Activated T-helper 2 cell treated with anti-CD3 and anti-CD28 coated beads, Interferon-gamma antibody, Interleukin-2, Interleukin-4, amounts not matched to agents 10 μg/mL and 5 μg/mL and 100 μg/mL, durations not matched to agents 14 hours and 24 hours and 36 hours (primary cell): Measurements from ENCODE around the gene LILRB3. TPM values are rescaled to one million over a fixed set of nuclear protein-coding genes. Genes with fewer than 3 reads are reported as not detected.
"Not testable (repeated sequence)": the region's sequence is repeated elsewhere in the genome, so short reads cannot be mapped to it uniquely, and the experiment has no call there.

Source experiments
- DNase-seq: peaks from one replicate; pipeline ENCODE4 v3.0.0; 2021; ENCODE audit warnings: low spot score
- H3K27ac Mint-ChIP-seq: one replicate; pipeline ENCODE4 v1.8.0; 2021; ENCODE audit warnings: mixed read lengths
- H3K27me3 Mint-ChIP-seq: one replicate; pipeline ENCODE4 v1.8.0; 2021; ENCODE audit warnings: low read depth, mixed read lengths
- H3K36me3 Mint-ChIP-seq: one replicate; pipeline ENCODE4 v1.8.0; 2021; ENCODE audit warnings: low read depth, mixed read lengths
- H3K4me1 Mint-ChIP-seq: one replicate; pipeline ENCODE4 v1.8.0; 2021; ENCODE audit warnings: low read depth, mixed read lengths
- H3K4me3 Mint-ChIP-seq: one replicate; pipeline ENCODE4 v1.8.0; 2021; ENCODE audit warnings: low read depth, mild to moderate bottlenecking, moderate library complexity, mixed read lengths
- H3K9me3 Mint-ChIP-seq: one replicate; pipeline ENCODE4 v1.8.0; 2021; ENCODE audit warnings: mixed read lengths
- intact Hi-C: fragments of 100-400 bp; cut with micrococcal nuclease; formaldehyde crosslinking; loops from one replicate; pipeline ENCODE4 v1.15.1; 2023
- total RNA-seq: library from RNA; stranded (reverse); gene quantifications from 2 replicates; pipeline ENCODE4 v1.2.3, GENCODE V29; 2022

Gene LILRB3
- total RNA-seq = 0.64 TPM in 1 of 2 replicates, not detected in the other

DNA sequence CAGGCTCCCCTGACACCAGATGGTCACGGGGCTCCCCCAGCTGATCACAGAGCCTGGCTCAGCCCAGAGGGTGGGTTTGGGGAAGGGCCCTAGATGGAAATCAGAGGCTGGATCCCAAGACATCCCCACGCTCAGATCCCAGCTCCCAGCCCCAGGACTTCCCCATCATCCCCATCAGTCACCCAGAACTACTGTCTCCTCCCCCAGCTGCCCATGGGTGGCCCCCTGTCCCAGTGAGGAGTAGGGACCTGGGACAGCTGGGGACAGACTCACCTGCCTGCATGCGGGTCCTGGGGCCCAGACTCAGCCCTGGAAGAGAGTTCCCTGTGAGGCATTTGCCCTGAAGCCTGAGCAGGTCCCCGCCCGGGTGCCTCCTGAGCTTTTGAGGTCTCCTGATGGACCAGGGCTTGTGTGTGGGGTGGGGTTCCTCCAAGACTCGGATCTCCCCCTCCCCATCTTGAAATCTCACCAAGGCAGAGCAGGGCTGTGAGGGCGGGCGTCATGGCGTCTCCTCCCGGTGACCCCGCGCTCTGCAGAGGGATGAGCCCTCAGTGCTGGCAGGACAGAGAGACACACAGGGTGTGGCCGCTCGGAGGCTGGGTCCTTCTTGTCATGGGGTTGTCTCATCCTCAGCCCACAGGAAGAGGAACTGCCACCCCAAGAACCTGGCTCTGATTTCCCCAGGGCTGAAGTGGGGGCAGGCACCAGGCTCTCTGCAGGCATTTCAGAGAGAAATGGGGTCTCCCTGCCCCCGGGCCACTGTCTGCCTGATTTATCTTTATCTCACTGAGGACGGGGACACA lies at the start of gene LILRB3:
Gene LILRB3, minus strand, starts transcription at position 534 of the 803 bp plus-strand sequence. Its CDS starts 31 bp downstream, at position 503.
- H3K4me3 Mint-ChIP-seq, H3K27me3 Mint-ChIP-seq, H3K4me1 Mint-ChIP-seq, H3K27ac Mint-ChIP-seq, H3K36me3 Mint-ChIP-seq, intact Hi-C loops, H3K9me3 Mint-ChIP-seq, DNase-seq: not testable (repeated sequence)

DNA sequence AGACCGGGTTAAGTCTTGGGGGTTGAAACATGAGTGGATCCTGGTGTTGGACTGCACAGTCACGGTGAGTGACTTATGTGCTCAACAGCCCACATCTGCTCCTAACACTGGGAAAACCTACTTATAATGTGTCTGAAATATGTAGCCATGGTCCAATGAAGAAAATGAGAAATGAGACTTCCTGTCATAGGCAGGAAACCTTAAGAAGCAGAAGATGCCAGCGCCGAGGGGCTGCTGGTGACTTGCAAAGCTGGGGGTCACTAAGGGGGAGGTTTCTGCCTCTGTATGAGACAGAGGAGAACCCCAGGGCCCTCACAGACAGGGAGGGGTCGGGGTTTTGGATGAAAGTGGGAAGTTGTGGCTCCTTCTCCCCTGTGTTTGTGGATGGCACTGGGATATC lies 49.4 kb upstream of the LILRB3 start:
- peaks cover 22% of the 10 kb centered on the region for H3K27me3 Mint-ChIP-seq

DNA sequence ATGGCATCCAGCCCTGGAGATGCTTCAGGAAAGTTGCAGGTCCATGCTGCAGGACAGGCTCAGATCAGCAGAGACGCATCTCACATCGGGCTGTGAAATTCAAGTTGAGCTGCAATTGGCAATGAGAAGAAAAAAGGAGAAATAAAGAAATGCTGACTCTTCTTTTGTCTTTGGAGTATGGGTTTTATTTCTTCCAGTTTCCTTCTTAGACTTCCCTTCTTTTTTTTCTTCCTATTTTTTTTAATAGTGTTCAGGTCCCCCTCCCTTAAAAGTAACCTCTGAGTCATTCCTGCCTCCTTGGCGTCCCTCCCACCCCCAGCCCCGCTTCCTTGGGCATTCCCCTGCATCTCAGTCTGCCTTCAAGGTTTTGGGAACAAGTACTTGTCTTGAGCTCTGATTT lies 48.8 kb upstream of the LILRB3 start:
- H3K27me3 Mint-ChIP-seq = peaks cover 22% of the 10 kb centered on the region
- H3K9me3 Mint-ChIP-seq, intact Hi-C loops, H3K4me1 Mint-ChIP-seq, DNase-seq, H3K4me3 Mint-ChIP-seq, H3K27ac Mint-ChIP-seq, H3K36me3 Mint-ChIP-seq: not testable (repeated sequence)

More for the DNA sequence above, 49.4 kb upstream of the LILRB3 start:
- H3K9me3 Mint-ChIP-seq, intact Hi-C loops, H3K4me1 Mint-ChIP-seq, DNase-seq, H3K36me3 Mint-ChIP-seq, H3K4me3 Mint-ChIP-seq, H3K27ac Mint-ChIP-seq: not testable (repeated sequence)

DNA sequence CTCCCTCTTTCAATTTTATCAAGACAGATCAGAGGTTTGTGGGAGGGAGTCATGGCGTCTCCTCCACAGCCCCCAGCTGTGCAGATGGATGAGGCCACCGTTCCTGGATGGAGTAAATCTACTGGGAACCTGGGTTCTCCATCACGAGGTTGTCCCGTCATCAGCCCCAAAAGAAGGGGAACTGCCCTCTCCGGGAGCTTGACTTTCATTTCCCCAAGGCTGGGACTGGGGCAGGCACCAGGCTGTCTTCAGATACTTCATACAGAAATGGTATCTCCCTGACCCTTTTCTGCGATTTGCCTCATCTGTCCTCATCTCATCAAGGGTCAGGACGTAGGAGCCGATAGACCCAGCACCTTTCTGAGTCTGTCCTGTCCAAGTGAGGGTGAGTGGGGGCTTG lies 48.3 kb upstream of the LILRB3 start:
- no peak for DNase-seq
- H3K27ac Mint-ChIP-seq = no peak overlapping the region
- H3K36me3 Mint-ChIP-seq = no peaks in the 10 kb centered on the region
- no peaks in the 10 kb centered on the region for H3K4me1 Mint-ChIP-seq
- intact Hi-C loops = no loop called here
- H3K9me3 Mint-ChIP-seq = no peaks in the 10 kb centered on the region
- peaks cover 22% of the 10 kb centered on the region for H3K27me3 Mint-ChIP-seq
- no peak overlapping the region for H3K4me3 Mint-ChIP-seq

DNA sequence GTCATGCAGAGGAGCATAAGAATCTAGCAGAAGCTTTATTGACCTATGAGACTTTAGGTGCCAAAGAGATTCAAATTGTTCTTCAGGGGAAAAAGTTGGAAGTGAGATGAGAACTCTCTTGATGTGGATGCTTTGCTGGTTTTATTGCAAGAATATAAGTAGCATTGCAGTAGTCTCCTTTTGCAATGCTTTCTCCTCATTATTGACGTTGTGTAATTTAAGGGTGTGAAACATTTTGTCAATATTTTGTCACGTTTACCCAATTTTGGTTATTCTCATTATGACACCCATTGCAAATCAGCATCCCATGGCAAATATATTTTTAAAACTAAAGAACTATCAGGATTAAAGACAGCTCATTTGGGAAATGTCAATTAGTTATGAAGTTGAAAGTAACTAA lies 46.1 kb upstream of the LILRB3 start:
- no peak overlapping the region for H3K4me3 Mint-ChIP-seq
- peaks cover 22% of the 10 kb centered on the region for H3K27me3 Mint-ChIP-seq
- no peaks in the 10 kb centered on the region for H3K9me3 Mint-ChIP-seq
- no peaks in the 10 kb centered on the region for H3K36me3 Mint-ChIP-seq
- intact Hi-C loops = no loop called here
- H3K4me1 Mint-ChIP-seq = no peaks in the 10 kb centered on the region
- no peak overlapping the region for H3K27ac Mint-ChIP-seq
- DNase-seq = no peak

DNA sequence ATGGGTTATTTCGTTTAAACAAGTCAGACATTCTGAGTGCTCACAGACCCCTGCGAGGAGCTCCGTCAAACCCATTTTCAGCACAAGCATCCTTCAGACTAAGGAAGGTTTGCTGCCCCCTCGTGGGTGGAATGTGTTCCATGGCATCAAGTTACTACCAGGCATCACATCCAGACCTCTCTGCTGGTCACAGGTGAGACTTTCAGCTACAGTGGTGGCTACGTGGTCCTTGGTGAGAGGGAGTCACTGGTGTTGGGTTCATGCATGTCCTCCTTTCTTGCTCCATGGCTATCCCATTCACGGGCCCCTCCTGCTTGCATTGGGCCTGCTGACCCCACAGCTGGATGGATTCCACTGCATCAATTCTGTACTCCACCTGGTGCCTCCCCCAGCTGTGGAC lies 43.3 kb upstream of the LILRB3 start:
- H3K27ac Mint-ChIP-seq = no peak overlapping the region
- H3K36me3 Mint-ChIP-seq = no peaks in the 10 kb centered on the region
- H3K9me3 Mint-ChIP-seq = no peaks in the 10 kb centered on the region
- intact Hi-C loops = no loop called here
- peaks cover 17% of the 10 kb centered on the region for H3K27me3 Mint-ChIP-seq
- DNase-seq = peak; percentile 46
- H3K4me1 Mint-ChIP-seq = no peaks in the 10 kb centered on the region
- no peak overlapping the region for H3K4me3 Mint-ChIP-seq

DNA sequence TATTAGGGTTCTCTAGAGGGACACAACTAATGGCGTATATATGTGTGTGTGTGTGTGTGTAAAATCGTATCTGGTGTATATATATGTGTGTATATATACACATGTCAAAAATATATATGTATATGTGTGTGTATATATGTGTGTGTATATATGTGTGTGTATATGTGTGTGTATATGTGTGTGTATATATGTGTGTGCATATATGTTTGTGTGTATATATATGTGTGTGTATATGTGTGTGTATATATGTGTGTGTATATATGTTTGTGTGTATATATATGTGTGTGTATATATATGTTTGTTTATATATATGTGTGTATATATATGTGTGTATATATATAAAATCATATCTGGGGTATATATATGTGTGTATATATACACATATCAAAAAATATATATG lies 39.7 kb upstream of the LILRB3 start:
- Mint-ChIP-seq H3K9me3 (no peaks in the 10 kb centered on the region), H3K36me3 (no peaks in the 10 kb centered on the region), H3K4me3 (no peak overlapping the region), H3K27me3 (peaks cover 5% of the 10 kb centered on the region), H3K4me1 (no peaks in the 10 kb centered on the region), H3K27ac (no peak overlapping the region)
- intact Hi-C loops = no loop called here
- no peak for DNase-seq

DNA sequence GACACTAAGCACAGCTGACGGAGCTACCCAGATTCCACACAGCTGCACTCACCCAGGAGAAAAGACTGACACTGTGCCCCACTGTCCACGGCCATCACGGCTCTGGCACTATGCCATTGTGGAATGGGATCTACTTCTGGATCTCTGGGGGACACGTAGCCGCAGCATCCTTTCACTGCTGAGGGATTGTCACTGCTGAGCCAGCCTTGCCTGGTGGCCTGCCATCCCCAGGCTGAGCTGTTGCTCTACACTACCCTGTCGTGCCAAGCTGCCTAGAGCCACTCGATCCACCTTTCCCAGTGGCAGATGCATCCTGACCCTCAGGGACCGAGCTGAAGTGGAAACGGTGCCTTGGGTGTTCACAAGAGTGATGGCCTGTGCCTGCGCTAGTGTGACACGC lies 39.3 kb upstream of the LILRB3 start:
- intact Hi-C loops = no loop called here
- no peak for DNase-seq
- Mint-ChIP-seq H3K4me3 (no peak overlapping the region), H3K36me3 (no peaks in the 10 kb centered on the region), H3K27me3 (peaks cover 5% of the 10 kb centered on the region), H3K27ac (no peak overlapping the region), H3K9me3 (no peaks in the 10 kb centered on the region), H3K4me1 (no peaks in the 10 kb centered on the region)

DNA sequence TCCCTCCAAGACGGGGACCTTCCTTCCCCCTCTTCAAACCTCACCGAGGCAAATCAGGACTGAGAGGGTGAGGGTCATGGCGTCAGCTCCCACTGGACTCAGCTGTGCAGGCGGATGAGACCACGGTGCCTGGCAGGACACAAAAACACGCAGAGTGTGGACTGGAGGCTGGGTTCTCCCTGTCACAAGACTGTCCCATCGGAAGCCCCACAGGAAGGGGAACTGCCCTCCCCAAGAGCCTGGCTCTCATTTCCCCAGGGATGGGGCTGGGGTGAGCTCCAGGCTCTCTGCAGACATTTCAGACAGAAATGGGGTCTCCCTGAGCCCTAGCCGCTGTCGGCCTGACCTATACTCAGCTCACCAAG lies 34.3 kb upstream of the LILRB3 start, which contains the start of gene LILRB5:
Gene LILRB5, minus strand, starts transcription at position 158 of the 365 bp plus-strand sequence. Its CDS starts 80 bp downstream, at position 78.
- Mint-ChIP-seq H3K27ac (no peak within 1 kb of the TSS), H3K36me3 (no peaks in the 10 kb centered on the region), H3K9me3 (no peaks in the 10 kb centered on the region), H3K27me3 (peaks cover 1% of the 10 kb centered on the region), H3K4me3 (no peak within 1 kb of the TSS), H3K4me1 (no peaks in the 10 kb centered on the region)
- no peak for DNase-seq
- intact Hi-C loops = no loop called here

DNA sequence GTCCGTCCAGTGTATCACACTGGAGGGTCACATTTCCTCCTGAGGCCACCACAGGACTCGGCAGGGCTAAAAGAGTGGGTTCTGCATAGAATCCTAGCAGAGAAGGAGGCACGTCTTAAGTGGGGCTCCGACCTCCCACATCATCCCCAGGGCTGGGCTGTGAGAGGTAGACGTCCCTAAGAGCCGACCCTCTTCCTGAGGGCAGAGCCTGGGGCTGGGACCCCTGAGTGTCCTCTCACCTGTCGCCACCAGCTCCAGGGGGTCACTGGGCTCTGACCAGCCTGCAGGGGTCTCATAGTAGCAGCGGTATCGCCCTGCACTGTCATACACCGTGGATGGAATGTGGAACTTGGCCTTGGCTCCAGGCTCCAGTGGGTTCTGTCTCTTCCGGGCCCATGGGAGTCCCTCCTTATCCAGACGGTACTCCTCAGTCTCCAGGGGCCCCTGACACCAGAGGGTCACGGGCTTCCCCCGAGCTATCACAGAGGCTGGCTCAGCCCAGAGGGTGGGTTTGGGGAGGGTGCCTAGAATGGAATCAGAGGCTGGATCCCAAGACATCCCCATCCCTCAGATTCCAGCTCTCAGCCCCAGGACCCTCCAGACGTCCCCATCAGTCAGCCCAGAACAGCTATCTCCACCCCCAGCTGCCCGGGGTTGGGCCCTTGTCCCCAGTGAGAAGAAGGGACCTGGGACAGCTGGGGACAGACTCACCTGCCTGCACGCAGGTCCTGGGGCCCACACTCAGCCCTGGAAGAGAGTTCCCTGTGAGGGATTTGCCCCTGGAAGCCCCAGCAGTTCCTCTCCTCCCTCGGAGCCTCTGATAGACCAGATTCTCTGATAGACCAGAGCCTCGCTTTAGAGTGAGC lies 33.7 kb upstream of the LILRB3 start:
- H3K9me3 Mint-ChIP-seq = no peaks in the 10 kb centered on the region
- no peaks in the 10 kb centered on the region for H3K36me3 Mint-ChIP-seq
- no peak for DNase-seq
- H3K4me1 Mint-ChIP-seq = no peaks in the 10 kb centered on the region
- peaks cover 1% of the 10 kb centered on the region for H3K27me3 Mint-ChIP-seq
- intact Hi-C loops = no loop called here
- no peak overlapping the region for H3K4me3 Mint-ChIP-seq
- H3K27ac Mint-ChIP-seq = no peak overlapping the region

DNA sequence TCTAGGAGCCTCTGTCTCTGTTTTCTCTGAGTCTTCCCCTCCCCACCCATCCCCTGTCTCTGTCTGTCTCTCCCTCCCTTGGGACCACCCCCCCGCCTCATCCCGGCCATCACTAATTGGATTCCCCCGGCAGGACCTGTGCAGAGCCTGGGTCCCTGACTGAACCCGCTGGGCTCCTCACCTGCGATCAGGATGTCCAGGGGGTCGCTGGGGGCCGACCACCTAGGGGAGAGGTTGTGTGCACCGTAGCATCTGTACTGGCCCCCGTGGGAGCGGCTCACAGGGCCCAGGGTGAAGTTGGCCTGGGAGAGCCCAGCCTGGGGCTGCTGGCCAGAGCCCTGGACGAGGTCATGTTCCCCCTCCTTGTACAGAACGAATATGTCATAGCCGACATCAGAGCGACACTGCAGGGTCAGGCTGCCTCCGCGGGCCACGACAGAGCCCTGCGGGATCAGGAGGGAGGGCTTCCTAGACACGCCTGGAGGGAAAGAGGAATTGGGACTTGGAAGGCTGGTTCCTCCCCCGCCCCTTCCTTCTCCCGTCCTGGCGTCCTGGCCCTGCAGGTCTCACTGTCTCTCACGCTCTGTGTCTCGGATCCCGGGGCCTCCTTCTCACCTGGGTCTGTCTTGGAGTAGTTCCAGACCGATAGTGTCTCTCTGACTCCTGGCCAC lies 32.4 kb upstream of the LILRB3 start:
- no peak for DNase-seq
- Mint-ChIP-seq H3K4me3 (no peak overlapping the region), H3K4me1 (no peaks in the 10 kb centered on the region), H3K27ac (no peak overlapping the region), H3K27me3 (peaks cover 4% of the 10 kb centered on the region), H3K9me3 (no peaks in the 10 kb centered on the region), H3K36me3 (no peaks in the 10 kb centered on the region)
- intact Hi-C loops = no loop called here

DNA sequence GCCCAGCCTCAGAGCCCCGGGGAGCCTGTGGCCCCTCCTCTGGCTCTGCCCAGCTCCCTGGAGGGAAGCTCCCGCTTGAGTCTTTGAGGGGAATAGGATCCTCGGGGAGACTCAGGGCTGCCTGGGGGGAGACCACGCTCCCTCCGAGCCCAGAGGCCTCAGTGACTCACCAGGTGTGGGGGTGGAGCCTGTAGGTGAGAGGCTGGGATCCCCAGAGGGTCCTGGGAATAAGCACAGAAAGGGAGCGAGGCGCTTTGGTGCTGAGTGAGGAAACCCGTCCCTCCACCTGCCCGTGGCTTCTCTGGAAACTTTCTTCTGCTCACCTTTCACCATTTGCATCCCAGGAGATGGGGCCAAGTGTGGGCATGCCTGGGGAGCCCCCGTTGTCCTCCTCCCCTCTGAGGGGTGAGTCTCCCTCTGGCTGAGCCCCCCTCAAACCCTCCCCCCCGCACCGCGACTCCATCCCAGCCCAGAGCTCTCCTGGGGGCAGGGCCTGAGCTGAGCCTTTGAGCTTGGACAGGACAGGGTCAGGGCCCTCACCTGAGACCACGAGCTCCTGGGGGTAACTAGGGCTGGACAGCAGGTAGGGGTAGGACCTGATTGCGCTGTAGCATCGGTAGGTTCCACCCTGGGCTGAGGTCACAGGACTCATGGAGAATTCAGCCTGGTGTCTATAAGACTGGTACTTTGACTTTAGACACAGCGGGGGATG lies 31.5 kb upstream of the LILRB3 start:
- no peak overlapping the region for H3K4me3 Mint-ChIP-seq
- DNase-seq = no peak
- no peaks in the 10 kb centered on the region for H3K4me1 Mint-ChIP-seq
- no peak overlapping the region for H3K27ac Mint-ChIP-seq
- intact Hi-C loops = no loop called here
- H3K9me3 Mint-ChIP-seq = no peaks in the 10 kb centered on the region
- peaks cover 10% of the 10 kb centered on the region for H3K27me3 Mint-ChIP-seq
- no peaks in the 10 kb centered on the region for H3K36me3 Mint-ChIP-seq
